Measurements from ENCODE around the gene CD300H. TPM values are rescaled to one million over a fixed set of nuclear protein-coding genes. Genes with fewer than 3 reads are reported as not detected.

The CD300H gene
- total RNA-seq, 3 donors from 2014 or later, result 1.5 TPM; not detected in 2

- Histone ChIP-seq H3K4me1 (no peaks in the 10 kb centered on the region), H3K9me3 (peaks cover 9 to 20% of the 10 kb centered on the region in 2 donors), H3K27me3 (peaks cover 0 to 8% of the 10 kb centered on the region in 2 donors), H3K36me3 (no peaks in the 10 kb centered on the region), H3K4me3 (no peak overlapping the region), H3K27ac (no peak overlapping the region)
- intact Hi-C loops (cut with DNase I; ENCODE audit: low total_unique reads), result no loop called here
- DNase-seq (ENCODE audit: low spot score in 2 of 2), result peak in 1 of 2 donors; percentile 27
- TF ChIP-seq CTCF (IDR thresholded peaks at IDR 0.05), result no peak
- TF ChIP-seq POLR2AphosphoS5 (IDR thresholded peaks at IDR 0.05), result no peak
- no peak for TF ChIP-seq POLR2A (IDR thresholded peaks at IDR 0.05)
These were observed 44.0 kb downstream of the CD300H start for GRCh38 chr17:74523308-74523707.

- Histone ChIP-seq H3K27me3 (peaks cover 0 to 8% of the 10 kb centered on the region in 2 donors), H3K9me3 (peaks cover 9 to 21% of the 10 kb centered on the region in 2 donors), H3K36me3 (no peaks in the 10 kb centered on the region), H3K4me1 (no peaks in the 10 kb centered on the region), H3K4me3 (no peak overlapping the region), H3K27ac (no peak overlapping the region)
- DNase-seq (ENCODE audit: low spot score in 2 of 2), result peak; percentile 13 to 44
- intact Hi-C loops (cut with DNase I; ENCODE audit: low total_unique reads), result no loop called here
- no peak for TF ChIP-seq POLR2AphosphoS5 (IDR thresholded peaks at IDR 0.05)
- TF ChIP-seq POLR2A (IDR thresholded peaks at IDR 0.05), result no peak
- TF ChIP-seq CTCF (IDR thresholded peaks at IDR 0.05), result no peak
These were observed 44.8 kb downstream of the CD300H start for GRCh38 chr17:74522381-74523105.

DNA sequence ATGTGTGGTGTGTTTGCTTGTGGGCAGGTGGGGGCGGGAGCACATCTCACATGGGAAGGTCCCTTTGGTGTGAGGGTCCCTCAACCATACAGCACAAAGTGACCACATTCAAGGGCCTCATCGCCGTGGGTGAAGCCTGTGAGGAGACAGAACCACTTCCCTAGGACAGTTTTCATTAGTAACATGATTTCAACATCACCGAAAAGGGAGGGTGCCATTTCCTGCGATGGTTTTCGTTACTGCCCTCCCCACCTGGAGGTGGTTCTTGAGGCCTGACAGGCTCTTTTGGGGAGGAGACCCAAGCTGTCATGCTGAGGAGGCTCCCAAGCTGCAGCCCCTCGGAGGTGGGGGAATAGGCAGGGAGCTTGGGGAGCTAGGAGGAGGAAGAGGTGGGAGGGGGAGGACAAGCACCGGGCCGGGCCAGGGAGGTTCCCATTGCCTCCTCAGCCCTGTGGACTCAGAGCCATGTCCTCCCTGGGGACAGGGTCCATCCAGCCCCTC is 45.6 kb downstream of the CD300H start:
- no peaks in the 10 kb centered on the region for H3K4me1 ChIP-seq
- no peak overlapping the region for H3K4me3 ChIP-seq
- H3K27me3 ChIP-seq, result peaks cover 0 to 8% of the 10 kb centered on the region in 2 donors
- DNase-seq (ENCODE audit: low spot score in 2 of 2), result peak; percentile 13 to 42
- H3K27ac ChIP-seq, result no peak overlapping the region
- peaks cover 9 to 21% of the 10 kb centered on the region in 2 donors for H3K9me3 ChIP-seq
- H3K36me3 ChIP-seq, result no peaks in the 10 kb centered on the region
- no peak for TF ChIP-seq POLR2AphosphoS5 (IDR thresholded peaks at IDR 0.05)
- no peak for TF ChIP-seq CTCF (IDR thresholded peaks at IDR 0.05)
- TF ChIP-seq POLR2A (IDR thresholded peaks at IDR 0.05), result no peak
- intact Hi-C loops (cut with DNase I; ENCODE audit: low total_unique reads), result no loop called here

- peak overlapping the region in 1 of 2 donors; percentile 60 for H3K27ac ChIP-seq
- peak; percentile 16 to 46 for DNase-seq (ENCODE audit: low spot score in 2 of 2)
These were observed 46.4 kb downstream of the CD300H start for GRCh38 chr17:74520790-74521480.

More at GRCh38 chr17:74520790-74521480, 46.4 kb downstream of the CD300H start:
- intact Hi-C loops (cut with DNase I; ENCODE audit: low total_unique reads), result no loop called here
- Histone ChIP-seq H3K4me3 (peak overlapping the region in 1 of 3 donors; percentile 10), H3K9me3 (peaks cover 9 to 21% of the 10 kb centered on the region in 2 donors), H3K4me1 (no peaks in the 10 kb centered on the region), H3K27me3 (peaks cover 0 to 12% of the 10 kb centered on the region in 2 donors), H3K36me3 (no peaks in the 10 kb centered on the region)
- TF ChIP-seq POLR2AphosphoS5 (IDR thresholded peaks at IDR 0.05), result no peak
- TF ChIP-seq CTCF (IDR thresholded peaks at IDR 0.05), result no peak
- no peak for TF ChIP-seq POLR2A (IDR thresholded peaks at IDR 0.05)

Data from breast epithelium (tissue), 4 donors.